Endometrial microvascular endothelial cells (primary cell): ENCODE measurements around the gene EIF4E1B. TPM values are rescaled to one million over a fixed set of nuclear protein-coding genes. Genes with fewer than 3 reads are reported as not detected.

Experiments
- in situ Hi-C: cut with HindIII; loops from 2 replicates; pipeline ENCODE4 v1.10.0; 2017; ENCODE audit warnings: low sequenced_read_pairs, low pct_unique_long_range_greater_than_20kb; ENCODE audit errors: inconsistent ontology term
- total RNA-seq: library from RNA; depleted of rRNA; stranded (reverse); fragments of >200 nt; gene quantifications from one replicate; pipeline ENCODE4 v1.2.3, GENCODE V29; 2015; ENCODE audit errors: inconsistent ontology term

Gene EIF4E1B
- total RNA-seq, 1 donor from 2014 or later: not detected

- in situ Hi-C loops: no loop called here
Observed at GRCh38 chr5:176624142-176624541, 6.3 kb upstream of the EIF4E1B start.

GRCh38 chr5:176624938-176625337, 5.5 kb upstream of the EIF4E1B start:
- in situ Hi-C loops: no loop called here

GRCh38 chr5:176625512-176625911, 5.0 kb upstream of the EIF4E1B start:
- in situ Hi-C loops: no loop called here

GRCh38 chr5:176625966-176626875, 4.3 kb upstream of the EIF4E1B start:
- in situ Hi-C loops: no loop called here

GRCh38 chr5:176626876-176627236, 3.6 kb upstream of the EIF4E1B start:
- in situ Hi-C loops: no loop called here

GRCh38 chr5:176627582-176627981, 2.9 kb upstream of the EIF4E1B start:
- in situ Hi-C loops: no loop called here

- in situ Hi-C loops: no loop called here
Observed at GRCh38 chr5:176628406-176629228, 1.9 kb upstream of the EIF4E1B start.

- in situ Hi-C loops: no loop called here
Observed at GRCh38 chr5:176629317-176629852, 1.1 kb upstream of the EIF4E1B start.

- in situ Hi-C loops: no loop called here
Observed at GRCh38 chr5:176630681-176631222, 277 bp downstream of the EIF4E1B start.

GRCh38 chr5:176631383-176632200, 1.1 kb downstream of the EIF4E1B start:
- in situ Hi-C loops: no loop called here

- in situ Hi-C loops: no loop called here
Observed at GRCh38 chr5:176632745-176633144, 2.3 kb downstream of the EIF4E1B start.

- in situ Hi-C loops: no loop called here
Observed at GRCh38 chr5:176633598-176633997, 3.1 kb downstream of the EIF4E1B start.

GRCh38 chr5:176636426-176636825, 6.0 kb downstream of the EIF4E1B start:
- in situ Hi-C loops: no loop called here

- in situ Hi-C loops: no loop called here
Observed at GRCh38 chr5:176637556-176637955, 7.1 kb downstream of the EIF4E1B start.

- in situ Hi-C loops: no loop called here
Observed at GRCh38 chr5:176638437-176638836, 8.0 kb downstream of the EIF4E1B start.

GRCh38 chr5:176639208-176639607, 8.7 kb downstream of the EIF4E1B start:
- in situ Hi-C loops: no loop called here

- in situ Hi-C loops: no loop called here
Observed at GRCh38 chr5:176639981-176640380, 9.5 kb downstream of the EIF4E1B start.

- in situ Hi-C loops: no loop called here
Observed at GRCh38 chr5:176640616-176641015, 10.1 kb downstream of the EIF4E1B start.
